Type B pancreatic cell (in vitro differentiated cells): ENCODE measurements around the gene IGF2R. TPM values are rescaled to one million over a fixed set of nuclear protein-coding genes. Genes with fewer than 3 reads are reported as not detected.

Experiments
- DNase-seq: peaks from one replicate; pipeline ENCODE4 v3.0.0; 2021; ENCODE audit warnings: mixed read lengths; ENCODE audit not compliant: unreplicated experiment; ENCODE audit errors: extremely low spot score
- H3K27ac Mint-ChIP-seq: 2 replicates; pipeline ENCODE4 v1.8.0; 2021; ENCODE audit warnings: mild to moderate bottlenecking, mixed read lengths
- H3K27me3 Mint-ChIP-seq: 2 replicates; pipeline ENCODE4 v1.8.0; 2021; ENCODE audit warnings: mixed read lengths
- H3K36me3 Mint-ChIP-seq: 2 replicates; pipeline ENCODE4 v1.8.0; 2021; ENCODE audit warnings: mixed read lengths
- H3K4me1 Mint-ChIP-seq: one replicate; pipeline ENCODE4 v1.8.0; 2021; ENCODE audit warnings: mixed read lengths; ENCODE audit not compliant: unreplicated experiment
- H3K4me3 Mint-ChIP-seq: 2 replicates; pipeline ENCODE4 v1.8.0; 2021; ENCODE audit warnings: mild to moderate bottlenecking, mixed read lengths
- H3K9me3 Mint-ChIP-seq: 2 replicates; pipeline ENCODE4 v1.8.0; 2021; ENCODE audit warnings: mixed read lengths
- CTCF ChIP-seq: fragments of 200-600 bp; sonication (generic); conservative IDR thresholded peaks from 2 replicates; pipeline ENCODE4 v1.5.0; 2021; ENCODE audit warnings: antibody characterized with exemption, mild to moderate bottlenecking
- total RNA-seq: library from RNA; stranded (reverse); gene quantifications from 2 replicates; pipeline ENCODE4 v1.2.1, GENCODE V29; 2021; ENCODE audit warnings: low replicate concordance

Gene IGF2R
- total RNA-seq, 1 donor from 2014 or later = 79.8 TPM

GRCh38 chr6:159973951-159974350 lies 5.1 kb downstream of the IGF2R start:
- H3K36me3 Mint-ChIP-seq = peaks cover 9% of the 10 kb centered on the region
- no peaks in the 10 kb centered on the region for H3K9me3 Mint-ChIP-seq
- TF ChIP-seq CTCF = no peak
- peak overlapping the region; percentile 75 for H3K27ac Mint-ChIP-seq
- H3K4me3 Mint-ChIP-seq = peak overlapping the region; percentile 20
- H3K27me3 Mint-ChIP-seq = peaks cover 4% of the 10 kb centered on the region
- no peak for DNase-seq
- H3K4me1 Mint-ChIP-seq = peaks cover 73% of the 10 kb centered on the region

- H3K36me3 Mint-ChIP-seq = peaks cover 8% of the 10 kb centered on the region
- H3K9me3 Mint-ChIP-seq = no peaks in the 10 kb centered on the region
- DNase-seq = no peak
- H3K27me3 Mint-ChIP-seq = peaks cover 2% of the 10 kb centered on the region
- TF ChIP-seq CTCF = no peak
- peaks cover 78% of the 10 kb centered on the region for H3K4me1 Mint-ChIP-seq
- no peak overlapping the region for H3K4me3 Mint-ChIP-seq
- no peak overlapping the region for H3K27ac Mint-ChIP-seq
Observed at GRCh38 chr6:159974932-159975331, 6.0 kb downstream of the IGF2R start.

- no peak for DNase-seq
- no peaks in the 10 kb centered on the region for H3K27me3 Mint-ChIP-seq
- no peak overlapping the region for H3K4me3 Mint-ChIP-seq
- peaks cover 74% of the 10 kb centered on the region for H3K4me1 Mint-ChIP-seq
- no peaks in the 10 kb centered on the region for H3K9me3 Mint-ChIP-seq
- peak overlapping the region; percentile 7 for H3K27ac Mint-ChIP-seq
- TF ChIP-seq CTCF = no peak
- H3K36me3 Mint-ChIP-seq = no peaks in the 10 kb centered on the region
Observed at GRCh38 chr6:159976686-159977254, 7.9 kb downstream of the IGF2R start.

GRCh38 chr6:159977255-159977903 lies 8.5 kb downstream of the IGF2R start:
- H3K27me3 Mint-ChIP-seq = no peaks in the 10 kb centered on the region
- H3K9me3 Mint-ChIP-seq = no peaks in the 10 kb centered on the region
- no peak for DNase-seq
- peak overlapping the region; percentile 7 for H3K27ac Mint-ChIP-seq
- H3K4me3 Mint-ChIP-seq = no peak overlapping the region
- no peak for TF ChIP-seq CTCF
- no peaks in the 10 kb centered on the region for H3K36me3 Mint-ChIP-seq
- H3K4me1 Mint-ChIP-seq = peaks cover 74% of the 10 kb centered on the region

- Mint-ChIP-seq H3K4me1 (peaks cover 73% of the 10 kb centered on the region), H3K9me3 (no peaks in the 10 kb centered on the region), H3K27ac (no peak overlapping the region), H3K36me3 (no peaks in the 10 kb centered on the region), H3K27me3 (no peaks in the 10 kb centered on the region), H3K4me3 (no peak overlapping the region)
- TF ChIP-seq CTCF = no peak
- no peak for DNase-seq
Observed at GRCh38 chr6:159977904-159978268, 9.0 kb downstream of the IGF2R start.
